HEK293 (cell line): ENCODE measurements around the gene USP21.

ENCODE experiments used
- GFI1B ChIP-seq: fragments of 450-650 bp; formaldehyde crosslinking; IDR thresholded peaks from 2 replicates; pipeline ENCODE4 v1.5.1; 2016; ENCODE audit warnings: missing biosample characterization, missing genetic modification characterization
- GLIS1 ChIP-seq: fragments of 450-650 bp; formaldehyde crosslinking; IDR thresholded peaks from 2 replicates; pipeline ENCODE4 v1.5.1; 2016; ENCODE audit warnings: missing biosample characterization, missing genetic modification characterization
- KLF16 ChIP-seq: fragments of 450-650 bp; formaldehyde crosslinking; IDR thresholded peaks from 2 replicates; pipeline ENCODE4 v1.5.1; 2017; ENCODE audit warnings: missing biosample characterization, missing genetic modification characterization
- SALL2 ChIP-seq: fragments of 450-650 bp; formaldehyde crosslinking; IDR thresholded peaks from 2 replicates; pipeline ENCODE4 v1.5.0; 2017; ENCODE audit warnings: missing biosample characterization, mild to moderate bottlenecking, missing genetic modification characterization, borderline replicate concordance
- SP3 ChIP-seq: fragments of 450-650 bp; formaldehyde crosslinking; IDR thresholded peaks from 2 replicates; pipeline ENCODE4 v1.5.1; 2016; ENCODE audit warnings: missing biosample characterization, missing genetic modification characterization
- SP7 ChIP-seq: fragments of 450-650 bp; formaldehyde crosslinking; IDR thresholded peaks from 2 replicates; pipeline ENCODE4 v1.5.1; 2016; ENCODE audit warnings: missing biosample characterization, missing genetic modification characterization
- YY2 ChIP-seq: fragments of 450-650 bp; formaldehyde crosslinking; IDR thresholded peaks from 2 replicates; pipeline ENCODE4 v1.5.1; 2016; ENCODE audit warnings: missing biosample characterization, missing genetic modification characterization
- ZBTB17 ChIP-seq: fragments of 450-650 bp; formaldehyde crosslinking; IDR thresholded peaks from 2 replicates; pipeline ENCODE4 v1.5.1; 2016; ENCODE audit warnings: missing biosample characterization, missing genetic modification characterization
- ZNF114 ChIP-seq: fragments of 450-650 bp; formaldehyde crosslinking; IDR thresholded peaks from 2 replicates; pipeline ENCODE4 v1.5.0; 2017; ENCODE audit warnings: missing biosample characterization, missing genetic modification characterization
- ZNF274 ChIP-seq, 2 experiments: fragments of 200-500 bp in 1 of 2; fragments of 450-650 bp in 1 of 2; sonication (Bioruptor generic) in 1 of 2; formaldehyde crosslinking in 1 of 2; IDR thresholded peaks; 2 replicates each; pipeline versions ENCODE4 v1.5.1 to v1.6.1; 2014 to 2016; ENCODE audit warnings: borderline replicate concordance in 1 of 2, inconsistent platforms in 1 of 2, low read length in 1 of 2, missing biosample characterization in 1 of 2, missing genetic modification characterization in 1 of 2
- ZNF350 ChIP-seq: fragments of 450-650 bp; formaldehyde crosslinking; IDR thresholded peaks from 2 replicates; pipeline ENCODE4 v1.5.0; 2017; ENCODE audit warnings: missing biosample characterization, mild to moderate bottlenecking, missing genetic modification characterization
- ZNF48 ChIP-seq: fragments of 450-650 bp; formaldehyde crosslinking; IDR thresholded peaks from 2 replicates; pipeline ENCODE4 v1.5.1; 2016; ENCODE audit warnings: missing biosample characterization, missing genetic modification characterization
- ZNF521 ChIP-seq: fragments of 450-650 bp; formaldehyde crosslinking; IDR thresholded peaks from 2 replicates; pipeline ENCODE4 v1.5.1; 2017; ENCODE audit warnings: missing biosample characterization, mild to moderate bottlenecking, missing genetic modification characterization
- ZNF544 ChIP-seq: fragments of 450-650 bp; formaldehyde crosslinking; IDR thresholded peaks from 2 replicates; pipeline ENCODE4 v1.5.0; 2017; ENCODE audit warnings: missing biosample characterization, missing genetic modification characterization
- ZNF561 ChIP-seq: fragments of 450-650 bp; IDR thresholded peaks from 2 replicates; pipeline ENCODE4 v1.5.1; 2018; ENCODE audit warnings: missing biosample characterization, missing genetic modification characterization, borderline replicate concordance
- ZNF571 ChIP-seq: fragments of 450-650 bp; formaldehyde crosslinking; IDR thresholded peaks from 2 replicates; pipeline ENCODE4 v1.5.0; 2017; ENCODE audit warnings: missing biosample characterization, missing genetic modification characterization
- ZNF596 ChIP-seq: fragments of 450-650 bp; IDR thresholded peaks from 2 replicates; pipeline ENCODE4 v1.5.0; 2018; ENCODE audit warnings: missing biosample characterization, mild to moderate bottlenecking, missing genetic modification characterization, moderate library complexity
- ZNF658 ChIP-seq: fragments of 450-650 bp; formaldehyde crosslinking; IDR thresholded peaks from 2 replicates; pipeline ENCODE4; 2016; ENCODE audit warnings: missing biosample characterization, missing genetic modification characterization
- ZNF707 ChIP-seq: fragments of 450-650 bp; formaldehyde crosslinking; IDR thresholded peaks from 2 replicates; pipeline ENCODE4 v1.5.1; 2016; ENCODE audit warnings: missing biosample characterization, missing genetic modification characterization
- ZNF785 ChIP-seq: fragments of 450-650 bp; formaldehyde crosslinking; IDR thresholded peaks from 2 replicates; pipeline ENCODE4 v1.5.1; 2016; ENCODE audit warnings: missing biosample characterization, missing genetic modification characterization
- ZNF837 ChIP-seq: fragments of 450-650 bp; formaldehyde crosslinking; IDR thresholded peaks from 2 replicates; pipeline ENCODE4 v1.5.1; 2016; ENCODE audit warnings: missing biosample characterization, missing genetic modification characterization
- ZSCAN18 ChIP-seq: fragments of 450-650 bp; formaldehyde crosslinking; IDR thresholded peaks from 2 replicates; pipeline ENCODE4 v1.5.1; 2016; ENCODE audit warnings: missing biosample characterization, missing genetic modification characterization
- TF ChIP-seq, protein P1 (sequence below): fragments of 450-650 bp; formaldehyde crosslinking; IDR thresholded peaks from 2 replicates; pipeline ENCODE4 v1.5.1; 2016; ENCODE audit warnings: missing biosample characterization, missing genetic modification characterization, borderline replicate concordance
- TF ChIP-seq, protein P2 (sequence below): fragments of 450-650 bp; formaldehyde crosslinking; IDR thresholded peaks from 2 replicates; pipeline ENCODE4 v1.5.1; 2016; ENCODE audit warnings: missing biosample characterization, missing genetic modification characterization
- TF ChIP-seq, protein P3 (sequence below): IDR thresholded peaks from 2 replicates; pipeline ENCODE4 v1.6.1; 2011; ENCODE audit warnings: mild to moderate bottlenecking, low read depth, low read length, borderline replicate concordance
- TF ChIP-seq, protein P4 (sequence below): fragments of 450-650 bp; formaldehyde crosslinking; IDR thresholded peaks from 2 replicates; pipeline ENCODE4 v1.5.1; 2016; ENCODE audit warnings: missing biosample characterization, missing genetic modification characterization
- TF ChIP-seq, protein P5 (sequence below): fragments of 450-650 bp; formaldehyde crosslinking; IDR thresholded peaks from 2 replicates; pipeline ENCODE4 v1.5.1; 2017; ENCODE audit warnings: missing biosample characterization, mild to moderate bottlenecking, missing genetic modification characterization, moderate library complexity

The USP21 gene

GRCh38 chr1:161153682-161154337 is 5.5 kb upstream of the USP21 start, which contains the start of gene UFC1 (continued):
- TF ChIP-seq, protein P1, sequence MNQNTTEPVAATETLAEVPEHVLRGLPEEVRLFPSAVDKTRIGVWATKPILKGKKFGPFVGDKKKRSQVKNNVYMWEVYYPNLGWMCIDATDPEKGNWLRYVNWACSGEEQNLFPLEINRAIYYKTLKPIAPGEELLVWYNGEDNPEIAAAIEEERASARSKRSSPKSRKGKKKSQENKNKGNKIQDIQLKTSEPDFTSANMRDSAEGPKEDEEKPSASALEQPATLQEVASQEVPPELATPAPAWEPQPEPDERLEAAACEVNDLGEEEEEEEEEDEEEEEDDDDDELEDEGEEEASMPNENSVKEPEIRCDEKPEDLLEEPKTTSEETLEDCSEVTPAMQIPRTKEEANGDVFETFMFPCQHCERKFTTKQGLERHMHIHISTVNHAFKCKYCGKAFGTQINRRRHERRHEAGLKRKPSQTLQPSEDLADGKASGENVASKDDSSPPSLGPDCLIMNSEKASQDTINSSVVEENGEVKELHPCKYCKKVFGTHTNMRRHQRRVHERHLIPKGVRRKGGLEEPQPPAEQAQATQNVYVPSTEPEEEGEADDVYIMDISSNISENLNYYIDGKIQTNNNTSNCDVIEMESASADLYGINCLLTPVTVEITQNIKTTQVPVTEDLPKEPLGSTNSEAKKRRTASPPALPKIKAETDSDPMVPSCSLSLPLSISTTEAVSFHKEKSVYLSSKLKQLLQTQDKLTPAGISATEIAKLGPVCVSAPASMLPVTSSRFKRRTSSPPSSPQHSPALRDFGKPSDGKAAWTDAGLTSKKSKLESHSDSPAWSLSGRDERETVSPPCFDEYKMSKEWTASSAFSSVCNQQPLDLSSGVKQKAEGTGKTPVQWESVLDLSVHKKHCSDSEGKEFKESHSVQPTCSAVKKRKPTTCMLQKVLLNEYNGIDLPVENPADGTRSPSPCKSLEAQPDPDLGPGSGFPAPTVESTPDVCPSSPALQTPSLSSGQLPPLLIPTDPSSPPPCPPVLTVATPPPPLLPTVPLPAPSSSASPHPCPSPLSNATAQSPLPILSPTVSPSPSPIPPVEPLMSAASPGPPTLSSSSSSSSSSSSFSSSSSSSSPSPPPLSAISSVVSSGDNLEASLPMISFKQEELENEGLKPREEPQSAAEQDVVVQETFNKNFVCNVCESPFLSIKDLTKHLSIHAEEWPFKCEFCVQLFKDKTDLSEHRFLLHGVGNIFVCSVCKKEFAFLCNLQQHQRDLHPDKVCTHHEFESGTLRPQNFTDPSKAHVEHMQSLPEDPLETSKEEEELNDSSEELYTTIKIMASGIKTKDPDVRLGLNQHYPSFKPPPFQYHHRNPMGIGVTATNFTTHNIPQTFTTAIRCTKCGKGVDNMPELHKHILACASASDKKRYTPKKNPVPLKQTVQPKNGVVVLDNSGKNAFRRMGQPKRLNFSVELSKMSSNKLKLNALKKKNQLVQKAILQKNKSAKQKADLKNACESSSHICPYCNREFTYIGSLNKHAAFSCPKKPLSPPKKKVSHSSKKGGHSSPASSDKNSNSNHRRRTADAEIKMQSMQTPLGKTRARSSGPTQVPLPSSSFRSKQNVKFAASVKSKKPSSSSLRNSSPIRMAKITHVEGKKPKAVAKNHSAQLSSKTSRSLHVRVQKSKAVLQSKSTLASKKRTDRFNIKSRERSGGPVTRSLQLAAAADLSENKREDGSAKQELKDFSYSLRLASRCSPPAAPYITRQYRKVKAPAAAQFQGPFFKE (tag by site-specific recombination): no peak
- TF ChIP-seq ZNF658 (tag by site-specific recombination): no peak
- peak; percentile 94 for TF ChIP-seq ZBTB17 (tag by site-specific recombination)
- TF ChIP-seq ZNF561 (tag by site-specific recombination): peak; percentile 80
- no peak for TF ChIP-seq ZNF544 (tag by site-specific recombination)
- TF ChIP-seq ZNF785 (tag by site-specific recombination): no peak
- TF ChIP-seq ZNF521: no peak
- TF ChIP-seq YY2: peak; percentile 95
- TF ChIP-seq ZNF707: no peak
- TF ChIP-seq ZNF274 (IDR thresholded peaks at IDR 0.05; ENCODE audit: low read length): no peak
- no peak for TF ChIP-seq ZNF274 (tag by site-specific recombination; IDR thresholded peaks at IDR 0.05; ENCODE audit: borderline replicate concordance)
- no peak for TF ChIP-seq ZNF837 (tag by site-specific recombination)
- no peak for TF ChIP-seq ZNF350 (tag by site-specific recombination)
- TF ChIP-seq, protein P2, sequence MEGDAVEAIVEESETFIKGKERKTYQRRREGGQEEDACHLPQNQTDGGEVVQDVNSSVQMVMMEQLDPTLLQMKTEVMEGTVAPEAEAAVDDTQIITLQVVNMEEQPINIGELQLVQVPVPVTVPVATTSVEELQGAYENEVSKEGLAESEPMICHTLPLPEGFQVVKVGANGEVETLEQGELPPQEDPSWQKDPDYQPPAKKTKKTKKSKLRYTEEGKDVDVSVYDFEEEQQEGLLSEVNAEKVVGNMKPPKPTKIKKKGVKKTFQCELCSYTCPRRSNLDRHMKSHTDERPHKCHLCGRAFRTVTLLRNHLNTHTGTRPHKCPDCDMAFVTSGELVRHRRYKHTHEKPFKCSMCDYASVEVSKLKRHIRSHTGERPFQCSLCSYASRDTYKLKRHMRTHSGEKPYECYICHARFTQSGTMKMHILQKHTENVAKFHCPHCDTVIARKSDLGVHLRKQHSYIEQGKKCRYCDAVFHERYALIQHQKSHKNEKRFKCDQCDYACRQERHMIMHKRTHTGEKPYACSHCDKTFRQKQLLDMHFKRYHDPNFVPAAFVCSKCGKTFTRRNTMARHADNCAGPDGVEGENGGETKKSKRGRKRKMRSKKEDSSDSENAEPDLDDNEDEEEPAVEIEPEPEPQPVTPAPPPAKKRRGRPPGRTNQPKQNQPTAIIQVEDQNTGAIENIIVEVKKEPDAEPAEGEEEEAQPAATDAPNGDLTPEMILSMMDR: no peak
- TF ChIP-seq GLIS1 (tag by site-specific recombination): no peak
- peak; percentile 86 for TF ChIP-seq SP7 (tag by site-specific recombination)
- no peak for TF ChIP-seq ZNF571 (tag by site-specific recombination)
- no peak for TF ChIP-seq ZNF114 (tag by site-specific recombination)
- TF ChIP-seq SP3 (tag by site-specific recombination): peak; percentile 67; the same call in 1 of the 2 replicates
- no peak for TF ChIP-seq GFI1B (tag by site-specific recombination)
- TF ChIP-seq, protein P3, sequence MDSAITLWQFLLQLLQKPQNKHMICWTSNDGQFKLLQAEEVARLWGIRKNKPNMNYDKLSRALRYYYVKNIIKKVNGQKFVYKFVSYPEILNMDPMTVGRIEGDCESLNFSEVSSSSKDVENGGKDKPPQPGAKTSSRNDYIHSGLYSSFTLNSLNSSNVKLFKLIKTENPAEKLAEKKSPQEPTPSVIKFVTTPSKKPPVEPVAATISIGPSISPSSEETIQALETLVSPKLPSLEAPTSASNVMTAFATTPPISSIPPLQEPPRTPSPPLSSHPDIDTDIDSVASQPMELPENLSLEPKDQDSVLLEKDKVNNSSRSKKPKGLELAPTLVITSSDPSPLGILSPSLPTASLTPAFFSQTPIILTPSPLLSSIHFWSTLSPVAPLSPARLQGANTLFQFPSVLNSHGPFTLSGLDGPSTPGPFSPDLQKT: peak; percentile 40; the same call in 1 of the 2 replicates
- TF ChIP-seq ZNF596: no peak
- 0 out of 2 replicates have a peak, but pooled peaks have one; percentile 29 for TF ChIP-seq ZSCAN18 (tag by site-specific recombination)
- TF ChIP-seq, protein P4, sequence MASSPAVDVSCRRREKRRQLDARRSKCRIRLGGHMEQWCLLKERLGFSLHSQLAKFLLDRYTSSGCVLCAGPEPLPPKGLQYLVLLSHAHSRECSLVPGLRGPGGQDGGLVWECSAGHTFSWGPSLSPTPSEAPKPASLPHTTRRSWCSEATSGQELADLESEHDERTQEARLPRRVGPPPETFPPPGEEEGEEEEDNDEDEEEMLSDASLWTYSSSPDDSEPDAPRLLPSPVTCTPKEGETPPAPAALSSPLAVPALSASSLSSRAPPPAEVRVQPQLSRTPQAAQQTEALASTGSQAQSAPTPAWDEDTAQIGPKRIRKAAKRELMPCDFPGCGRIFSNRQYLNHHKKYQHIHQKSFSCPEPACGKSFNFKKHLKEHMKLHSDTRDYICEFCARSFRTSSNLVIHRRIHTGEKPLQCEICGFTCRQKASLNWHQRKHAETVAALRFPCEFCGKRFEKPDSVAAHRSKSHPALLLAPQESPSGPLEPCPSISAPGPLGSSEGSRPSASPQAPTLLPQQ: peak; percentile 77
- TF ChIP-seq KLF16: peak; percentile 83; the same call in 1 of the 2 replicates
- no peak for TF ChIP-seq SALL2
- TF ChIP-seq ZNF48: no peak
- TF ChIP-seq, protein P5, sequence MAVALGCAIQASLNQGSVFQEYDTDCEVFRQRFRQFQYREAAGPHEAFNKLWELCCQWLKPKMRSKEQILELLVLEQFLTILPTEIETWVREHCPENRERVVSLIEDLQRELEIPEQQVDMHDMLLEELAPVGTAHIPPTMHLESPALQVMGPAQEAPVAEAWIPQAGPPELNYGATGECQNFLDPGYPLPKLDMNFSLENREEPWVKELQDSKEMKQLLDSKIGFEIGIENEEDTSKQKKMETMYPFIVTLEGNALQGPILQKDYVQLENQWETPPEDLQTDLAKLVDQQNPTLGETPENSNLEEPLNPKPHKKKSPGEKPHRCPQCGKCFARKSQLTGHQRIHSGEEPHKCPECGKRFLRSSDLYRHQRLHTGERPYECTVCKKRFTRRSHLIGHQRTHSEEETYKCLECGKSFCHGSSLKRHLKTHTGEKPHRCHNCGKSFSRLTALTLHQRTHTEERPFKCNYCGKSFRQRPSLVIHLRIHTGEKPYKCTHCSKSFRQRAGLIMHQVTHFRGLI (tag by site-specific recombination): peak; percentile 72; the same call in 1 of the 2 replicates
